Neural cell (in vitro differentiated cells): ENCODE data around the gene C10orf90.

Experiments
- EP300 ChIP-seq: fragments of 450-650 bp; conservative IDR thresholded peaks from 2 replicates; pipeline ENCODE4 v1.6.1; 2014; ENCODE audit warnings: antibody characterized with exemption, mild to moderate bottlenecking, moderate library complexity; ENCODE audit not compliant: poor library complexity, severe bottlenecking
- POLR2AphosphoS5 ChIP-seq: IDR thresholded peaks from 2 replicates; pipeline ENCODE4 v1.6.1; 2012
- REST ChIP-seq: IDR thresholded peaks from 2 replicates; pipeline ENCODE4 v1.6.1; 2012; ENCODE audit warnings: borderline replicate concordance
- SMC3 ChIP-seq: fragments of 450-650 bp; conservative IDR thresholded peaks from 2 replicates; pipeline ENCODE4 v1.6.1; 2014; ENCODE audit warnings: antibody characterized with exemption, mild to moderate bottlenecking, moderate library complexity; ENCODE audit not compliant: poor library complexity
- TF ChIP-seq, protein P1 (sequence below): fragments of 450-650 bp; IDR thresholded peaks from 2 replicates; pipeline ENCODE4 v1.5.1; 2014; ENCODE audit warnings: antibody characterized with exemption, mild to moderate bottlenecking, moderate library complexity; ENCODE audit not compliant: poor library complexity, severe bottlenecking

- TF ChIP-seq, protein P1, sequence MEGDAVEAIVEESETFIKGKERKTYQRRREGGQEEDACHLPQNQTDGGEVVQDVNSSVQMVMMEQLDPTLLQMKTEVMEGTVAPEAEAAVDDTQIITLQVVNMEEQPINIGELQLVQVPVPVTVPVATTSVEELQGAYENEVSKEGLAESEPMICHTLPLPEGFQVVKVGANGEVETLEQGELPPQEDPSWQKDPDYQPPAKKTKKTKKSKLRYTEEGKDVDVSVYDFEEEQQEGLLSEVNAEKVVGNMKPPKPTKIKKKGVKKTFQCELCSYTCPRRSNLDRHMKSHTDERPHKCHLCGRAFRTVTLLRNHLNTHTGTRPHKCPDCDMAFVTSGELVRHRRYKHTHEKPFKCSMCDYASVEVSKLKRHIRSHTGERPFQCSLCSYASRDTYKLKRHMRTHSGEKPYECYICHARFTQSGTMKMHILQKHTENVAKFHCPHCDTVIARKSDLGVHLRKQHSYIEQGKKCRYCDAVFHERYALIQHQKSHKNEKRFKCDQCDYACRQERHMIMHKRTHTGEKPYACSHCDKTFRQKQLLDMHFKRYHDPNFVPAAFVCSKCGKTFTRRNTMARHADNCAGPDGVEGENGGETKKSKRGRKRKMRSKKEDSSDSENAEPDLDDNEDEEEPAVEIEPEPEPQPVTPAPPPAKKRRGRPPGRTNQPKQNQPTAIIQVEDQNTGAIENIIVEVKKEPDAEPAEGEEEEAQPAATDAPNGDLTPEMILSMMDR: no peak
- TF ChIP-seq REST (no peak), SMC3 (no peak), EP300 (no peak), POLR2AphosphoS5 (no peak)
These were observed 294.5 kb downstream of the C10orf90 start for GRCh38 chr10:126375926-126376554.
